A549 (cell line): ENCODE measurements around the gene PRKN. TPM values are rescaled to one million over a fixed set of nuclear protein-coding genes. Genes with fewer than 3 reads are reported as not detected.
A peak's percentile ranks its signal among the peaks of the same experiment; 100 is the strongest.

Experiments
- ATAC-seq, 2 experiments: fragments of 200-7000 bp in 1 of 2; fragments of >200 bp in 1 of 2; cut with Nextera tagmentation in 1 of 2; cut with Tn5 transposase in 1 of 2; 3 replicates each; pipeline versions ENCODE4 v1.8.0 to v1.9.1; 2018 to 2020; ENCODE audit warnings: mild to moderate bottlenecking in 1 of 2, moderate library complexity in 1 of 2
- CTCF ChIA-PET: fragments of 300-600 bp; sonication (Branson Sonifier 250); formaldehyde crosslinking; extraction: SDS; loops from one replicate; lab custom pipeline; 2021; ENCODE audit warnings: antibody characterized with exemption, inconsistent platforms; lab: Yijun Ruan, JAX
- POLR2A ChIA-PET: fragments of 350-600 bp; formaldehyde crosslinking; extraction: SDS; loops from one replicate; lab custom pipeline; 2021; ENCODE audit warnings: antibody characterized with exemption, inconsistent platforms; lab: Yijun Ruan, JAX
- DNase-seq, 2 experiments: peaks; one replicate each; pipeline versions ENCODE4 v3.0.0 to v3.0.0-alpha.2; 2011 to 2016; ENCODE audit warnings: low read depth in 1 of 2, low spot score in 1 of 2
- FAIRE-seq: peaks from 2 replicates; lab custom pipeline; 2011; peaks lifted over from hg19 to GRCh38; lab: Jason Lieb, UNC
- H3K27ac ChIP-seq, 2 experiments: fragments of >200 bp; sonication (Bioruptor Twin); formaldehyde crosslinking; 3 replicates each; pipeline ENCODE4 v1.5.1; 2016 to 2017
- H3K4me1 ChIP-seq: fragments of >200 bp; sonication (Bioruptor Twin); formaldehyde crosslinking; 3 replicates; pipeline ENCODE4 v1.6.1; 2016
- H3K4me2 ChIP-seq: fragments of >200 bp; sonication (Bioruptor Twin); formaldehyde crosslinking; 3 replicates; pipeline ENCODE4 v1.6.1; 2016
- H3K4me3 ChIP-seq: fragments of >200 bp; sonication (Bioruptor Twin); formaldehyde crosslinking; 3 replicates; pipeline ENCODE4 v1.5.1; 2016
- H3K9me3 ChIP-seq: fragments of >200 bp; sonication (Bioruptor Twin); formaldehyde crosslinking; 3 replicates; pipeline ENCODE4 v1.6.1; 2016
- CEBPB ChIP-seq, 2 experiments: fragments of >200 bp in 1 of 2; sonication (Bioruptor Twin) in 1 of 2; formaldehyde crosslinking in 1 of 2; IDR thresholded peaks; 2 replicates each; pipeline ENCODE4 v1.6.1; 2012 to 2016
- CHD4 ChIP-seq: fragments of 200-600 bp; sonication (generic); IDR thresholded peaks from 2 replicates; pipeline ENCODE4 v1.6.1; 2016; ENCODE audit warnings: antibody characterized with exemption, mild to moderate bottlenecking, borderline replicate concordance
- CTCF ChIP-seq: fragments of >200 bp; sonication (Bioruptor Twin); formaldehyde crosslinking; IDR thresholded peaks from 3 replicates; pipeline ENCODE4 v1.5.1; 2016
- E2F6 ChIP-seq: IDR thresholded peaks from 2 replicates; pipeline ENCODE4 v1.6.1; 2012; ENCODE audit warnings: low read depth, borderline replicate concordance
- EHMT2 ChIP-seq: fragments of 200-600 bp; sonication (generic); IDR thresholded peaks from 2 replicates; pipeline ENCODE4 v1.6.1; 2016; ENCODE audit warnings: antibody characterized with exemption, low read depth, mild to moderate bottlenecking, moderate library complexity
- EP300 ChIP-seq, 2 experiments: fragments of >200 bp; sonication (Bioruptor Twin); formaldehyde crosslinking; IDR thresholded peaks; 2 replicates in 1 of 2; 3 replicates in 1 of 2; pipeline ENCODE4 v1.6.1; 2016 to 2017
- FOSL2 ChIP-seq, 2 experiments: fragments of 450-650 bp in 1 of 2; fragments of >200 bp in 1 of 2; sonication (Bioruptor Twin) in 1 of 2; formaldehyde crosslinking; IDR thresholded peaks; 2 replicates each; pipeline versions ENCODE4 v1.5.0 to v1.6.1; 2016 to 2020; ENCODE audit warnings: mild to moderate bottlenecking in 1 of 2, moderate library complexity in 1 of 2
- GATA3 ChIP-seq: IDR thresholded peaks from 2 replicates; pipeline ENCODE4 v1.6.1; 2012; ENCODE audit warnings: borderline replicate concordance
- HEYL ChIP-seq: fragments of 250-450 bp; sonication (Bioruptor Pico); IDR thresholded peaks from 2 replicates; pipeline ENCODE4 v1.8.0; 2021; ENCODE audit warnings: mild to moderate bottlenecking, moderate library complexity
- HOXA7 ChIP-seq: fragments of 250-450 bp; sonication (Bioruptor Pico); IDR thresholded peaks from 2 replicates; pipeline ENCODE4 v1.5.0; 2020; ENCODE audit warnings: mild to moderate bottlenecking, moderate library complexity
- JUN ChIP-seq, 2 experiments: fragments of >200 bp; sonication (Bioruptor Twin); formaldehyde crosslinking; IDR thresholded peaks; 2 replicates in 1 of 2; 3 replicates in 1 of 2; pipeline ENCODE4 v1.6.1; 2016 to 2017
- KDM1A ChIP-seq: fragments of 200-600 bp; sonication (generic); IDR thresholded peaks from 2 replicates; pipeline ENCODE4 v1.6.1; 2016; ENCODE audit warnings: low read depth, mild to moderate bottlenecking
- MAFK ChIP-seq: fragments of 450-650 bp; IDR thresholded peaks from 2 replicates; pipeline ENCODE4 v1.6.1; 2014; ENCODE audit not compliant: partially characterized antibody
- NFE2L2 ChIP-seq: fragments of 150-350 bp; conservative IDR thresholded peaks from 2 replicates; pipeline ENCODE4 v1.6.1; 2014; ENCODE audit warnings: low read length
- PHF8 ChIP-seq: fragments of 200-600 bp; sonication (generic); IDR thresholded peaks from 2 replicates; pipeline ENCODE4 v1.6.1; 2016; ENCODE audit warnings: low read depth, mild to moderate bottlenecking, antibody characterized with exemption, moderate library complexity, borderline replicate concordance
- RAD21 ChIP-seq, 2 experiments: fragments of >200 bp in 1 of 2; sonication (Bioruptor Twin) in 1 of 2; formaldehyde crosslinking in 1 of 2; IDR thresholded peaks in 1 of 2; conservative IDR thresholded peaks in 1 of 2; 2 replicates in 1 of 2; 3 replicates in 1 of 2; pipeline ENCODE4 v1.6.1; 2012 to 2018; ENCODE audit warnings: inconsistent platforms in 1 of 2
- REST ChIP-seq: fragments of 200-600 bp; sonication (generic); IDR thresholded peaks from 2 replicates; pipeline ENCODE4 v1.6.1; 2016; ENCODE audit warnings: antibody characterized with exemption, mild to moderate bottlenecking, moderate library complexity
- SMC3 ChIP-seq: fragments of >200 bp; sonication (Bioruptor Twin); formaldehyde crosslinking; IDR thresholded peaks from 3 replicates; pipeline ENCODE4 v1.6.1; 2018; ENCODE audit warnings: inconsistent platforms
- TP53 ChIP-seq: fragments of 250-450 bp; sonication (Bioruptor Pico); IDR thresholded peaks from 2 replicates; pipeline ENCODE4 v1.5.0; 2021; ENCODE audit warnings: mild to moderate bottlenecking, moderate library complexity
- USF2 ChIP-seq: fragments of 450-650 bp; IDR thresholded peaks from 2 replicates; pipeline ENCODE4 v1.6.1; 2014; ENCODE audit warnings: antibody characterized with exemption
- ZFP36 ChIP-seq: fragments of 450-650 bp; IDR thresholded peaks from 2 replicates; pipeline ENCODE4 v1.6.1; 2014; ENCODE audit warnings: borderline replicate concordance; ENCODE audit not compliant: partially characterized antibody
- WGBS: methylation state at CpG from one replicate; pipeline ENCODE4 v1.1.6; 2017; ENCODE audit errors: missing lambda C conversion rate; 5-methylcytosine and 5-hydroxymethylcytosine counted together
- polyA plus RNA-seq, 4 experiments: library from polyadenylated mRNA; depleted of rRNA in 3 of 4; stranded (reverse); fragments of >200 nt; fragmentation: RNase III in 1 of 4; extraction: RNeasy Plus Mini Kit Qiagen cat#74134 plus additional on column Dnase treatment in 1 of 4; gene quantifications; 2 replicates in 3 of 4; 3 replicates in 1 of 4; pipeline ENCODE4 v1.2.3, GENCODE V29; 2011 to 2017

Gene PRKN
- polyA plus RNA-seq, 2 of the 4 experiments (the other 2 are of a cell fraction), result 0.36 to 0.39 TPM

- peak overlapping the region in 1 of 2 experiments; percentile 76; a peak in 4 of 6 replicates for H3K27ac ChIP-seq
- no peak for TF ChIP-seq E2F6
- TF ChIP-seq EP300 (IDR thresholded peaks at IDR 0.05), result no peak
- TF ChIP-seq NFE2L2, result no peak
- TF ChIP-seq HEYL (CRISPR knock-in tag), result no peak
- TF ChIP-seq ZFP36, result no peak
- TF ChIP-seq MAFK, result no peak
- no peak for TF ChIP-seq USF2
- TF ChIP-seq KDM1A, result no peak
- no peak for TF ChIP-seq CEBPB (IDR thresholded peaks at IDR 0.05)
- TF ChIP-seq TP53 (CRISPR knock-in tag), result no peak
- no peak for TF ChIP-seq HOXA7
- no peak for TF ChIP-seq REST
- TF ChIP-seq GATA3, result no peak
- TF ChIP-seq EHMT2, result no peak
- TF ChIP-seq FOSL2 (IDR thresholded peaks at IDR 0.05), result no peak
- TF ChIP-seq FOSL2 (CRISPR knock-in tag; IDR thresholded peaks at IDR 0.05), result no peak
- no peak for TF ChIP-seq JUN (IDR thresholded peaks at IDR 0.05)
- H3K9me3 ChIP-seq, result no peaks in the 10 kb centered on the region
- ChIA-PET CTCF (interaction anchor here (0.5 to 4.9 kb wide), 13 partner anchors 9 to 1234 kb away, joined by 3 to 28 read pairs (median 4); no protein-coding TSS in a partner anchor), POLR2A (no interaction called here)
- H3K4me2 ChIP-seq, result peak overlapping the region; percentile 66; the same call in 2 of the 3 replicates
- FAIRE-seq (no peak), ATAC-seq (peak in 1 of 2 experiments; percentile 38; a peak in 2 of 6 replicates), DNase-seq (no peak)
- no peaks in the 10 kb centered on the region for H3K4me1 ChIP-seq
- H3K4me3 ChIP-seq, result no peak overlapping the region
- WGBS, result 80% methylated on average over 5 of the region's 5 CpGs
These were observed 1333.1 kb downstream of the PRKN start for GRCh38 chr6:161394437-161394836.

- WGBS, result 8% methylated on average over 7 of the region's 7 CpGs
- ATAC-seq, result peak; percentile 93 to 98
- POLR2A ChIA-PET, result no interaction called here
- H3K4me1 ChIP-seq, result no peaks in the 10 kb centered on the region
- H3K4me2 ChIP-seq, result peak overlapping the region; percentile 66
- H3K4me3 ChIP-seq, result no peak overlapping the region
- H3K9me3 ChIP-seq, result no peaks in the 10 kb centered on the region
- CTCF ChIA-PET, result interaction anchor here (0.5 to 4.9 kb wide), 17 partner anchors 9 to 1234 kb away, joined by 3 to 28 read pairs (median 3); no protein-coding TSS in a partner anchor
- H3K27ac ChIP-seq, result peak overlapping the region; percentile 49 to 76; a peak in 4 of 6 replicates
- DNase-seq, result peak; percentile 67 to 79
- no peak for FAIRE-seq
- TF ChIP-seq CTCF (peak; percentile 82), SMC3 (peak; percentile 75), PHF8 (no peak), RAD21 (conservative IDR thresholded peaks at IDR 0.05 in 1 of 2, IDR thresholded peaks at IDR 0.05 in 1 of 2) (peak; percentile 83 to 85), CHD4 (no peak), FOSL2 (IDR thresholded peaks at IDR 0.05) (peak; percentile 20; the same call in 1 of the 2 replicates), FOSL2 (CRISPR knock-in tag; IDR thresholded peaks at IDR 0.05) (peak; percentile 94)
- TF ChIP-seq, all 56 proteins: peak for 4
These were observed 1333.7 kb downstream of the PRKN start for GRCh38 chr6:161393839-161394364.
